Keratinocyte (primary cell): Measurements from ENCODE around the gene TEX261.
A peak's percentile ranks its signal among the peaks of the same experiment; 100 is the strongest.

Experiments
- EZH2 ChIP-seq: IDR thresholded peaks from one replicate; pipeline ENCODE4 v1.6.1; 2012; ENCODE audit warnings: inconsistent platforms, mild to moderate bottlenecking, low read length, moderate library complexity
- TF ChIP-seq, protein P1 (sequence below), 3 experiments: IDR thresholded peaks in 1 of 3; conservative IDR thresholded peaks in 1 of 3; optimal IDR thresholded peaks in 1 of 3; 2 replicates in 2 of 3; 3 replicates in 1 of 3; pipeline versions ENCODE3 to v1.5.1; 2011; ENCODE audit warnings: low read length in 3 of 3, mild to moderate bottlenecking in 3 of 3, moderate library complexity in 2 of 3, control low read depth in 1 of 3, inconsistent platforms in 1 of 3; ENCODE audit not compliant: insufficient read depth in 2 of 3; ENCODE audit errors: extremely low read depth in 1 of 3

GRCh38 chr2:71006955-71007799, 12.5 kb upstream of the TEX261 start:
- TF ChIP-seq, protein P1, sequence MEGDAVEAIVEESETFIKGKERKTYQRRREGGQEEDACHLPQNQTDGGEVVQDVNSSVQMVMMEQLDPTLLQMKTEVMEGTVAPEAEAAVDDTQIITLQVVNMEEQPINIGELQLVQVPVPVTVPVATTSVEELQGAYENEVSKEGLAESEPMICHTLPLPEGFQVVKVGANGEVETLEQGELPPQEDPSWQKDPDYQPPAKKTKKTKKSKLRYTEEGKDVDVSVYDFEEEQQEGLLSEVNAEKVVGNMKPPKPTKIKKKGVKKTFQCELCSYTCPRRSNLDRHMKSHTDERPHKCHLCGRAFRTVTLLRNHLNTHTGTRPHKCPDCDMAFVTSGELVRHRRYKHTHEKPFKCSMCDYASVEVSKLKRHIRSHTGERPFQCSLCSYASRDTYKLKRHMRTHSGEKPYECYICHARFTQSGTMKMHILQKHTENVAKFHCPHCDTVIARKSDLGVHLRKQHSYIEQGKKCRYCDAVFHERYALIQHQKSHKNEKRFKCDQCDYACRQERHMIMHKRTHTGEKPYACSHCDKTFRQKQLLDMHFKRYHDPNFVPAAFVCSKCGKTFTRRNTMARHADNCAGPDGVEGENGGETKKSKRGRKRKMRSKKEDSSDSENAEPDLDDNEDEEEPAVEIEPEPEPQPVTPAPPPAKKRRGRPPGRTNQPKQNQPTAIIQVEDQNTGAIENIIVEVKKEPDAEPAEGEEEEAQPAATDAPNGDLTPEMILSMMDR (optimal IDR thresholded peaks at IDR 0.05 in 1 of 3, IDR thresholded peaks at IDR 0.05 in 1 of 3, conservative IDR thresholded peaks at IDR 0.05 in 1 of 3; ENCODE audit: extremely low read depth in 1 of 3, insufficient read depth in 2 of 3, low read length in 3 of 3), result peak in 2 of 3 experiments; percentile 5 to 8
- TF ChIP-seq EZH2, result no peak
